C4-2B (cell line): ENCODE results near the gene TTLL1.

Source experiments
- ZFX ChIP-seq: fragments of 450-650 bp; IDR thresholded peaks from 2 replicates; pipeline ENCODE4 v1.6.1; 2017
- TF ChIP-seq, protein P1 (sequence below): fragments of 450-650 bp; conservative IDR thresholded peaks from 2 replicates; pipeline ENCODE4 v1.5.1; 2017; ENCODE audit warnings: mild to moderate bottlenecking

- TF ChIP-seq, protein P1, sequence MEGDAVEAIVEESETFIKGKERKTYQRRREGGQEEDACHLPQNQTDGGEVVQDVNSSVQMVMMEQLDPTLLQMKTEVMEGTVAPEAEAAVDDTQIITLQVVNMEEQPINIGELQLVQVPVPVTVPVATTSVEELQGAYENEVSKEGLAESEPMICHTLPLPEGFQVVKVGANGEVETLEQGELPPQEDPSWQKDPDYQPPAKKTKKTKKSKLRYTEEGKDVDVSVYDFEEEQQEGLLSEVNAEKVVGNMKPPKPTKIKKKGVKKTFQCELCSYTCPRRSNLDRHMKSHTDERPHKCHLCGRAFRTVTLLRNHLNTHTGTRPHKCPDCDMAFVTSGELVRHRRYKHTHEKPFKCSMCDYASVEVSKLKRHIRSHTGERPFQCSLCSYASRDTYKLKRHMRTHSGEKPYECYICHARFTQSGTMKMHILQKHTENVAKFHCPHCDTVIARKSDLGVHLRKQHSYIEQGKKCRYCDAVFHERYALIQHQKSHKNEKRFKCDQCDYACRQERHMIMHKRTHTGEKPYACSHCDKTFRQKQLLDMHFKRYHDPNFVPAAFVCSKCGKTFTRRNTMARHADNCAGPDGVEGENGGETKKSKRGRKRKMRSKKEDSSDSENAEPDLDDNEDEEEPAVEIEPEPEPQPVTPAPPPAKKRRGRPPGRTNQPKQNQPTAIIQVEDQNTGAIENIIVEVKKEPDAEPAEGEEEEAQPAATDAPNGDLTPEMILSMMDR = no peak
- no peak for TF ChIP-seq ZFX
These were observed 38.9 kb upstream of the TTLL1 start for GRCh38 chr22:43128116-43128515.
